HG03342 (cell line): ENCODE results near the gene SEC14L2.
"Not testable (repeated sequence)": the region's sequence is repeated elsewhere in the genome, so short reads cannot be mapped to it uniquely, and the experiment has no call there.

ENCODE experiments used
- ATAC-seq: cut with Tn5 transposase; IDR thresholded peaks from one replicate; pipeline ENCODE4 v1.9.1; 2021; ENCODE audit warnings: mild to moderate bottlenecking, moderate library complexity; ENCODE audit not compliant: unreplicated experiment

SEC14L2 gene

DNA sequence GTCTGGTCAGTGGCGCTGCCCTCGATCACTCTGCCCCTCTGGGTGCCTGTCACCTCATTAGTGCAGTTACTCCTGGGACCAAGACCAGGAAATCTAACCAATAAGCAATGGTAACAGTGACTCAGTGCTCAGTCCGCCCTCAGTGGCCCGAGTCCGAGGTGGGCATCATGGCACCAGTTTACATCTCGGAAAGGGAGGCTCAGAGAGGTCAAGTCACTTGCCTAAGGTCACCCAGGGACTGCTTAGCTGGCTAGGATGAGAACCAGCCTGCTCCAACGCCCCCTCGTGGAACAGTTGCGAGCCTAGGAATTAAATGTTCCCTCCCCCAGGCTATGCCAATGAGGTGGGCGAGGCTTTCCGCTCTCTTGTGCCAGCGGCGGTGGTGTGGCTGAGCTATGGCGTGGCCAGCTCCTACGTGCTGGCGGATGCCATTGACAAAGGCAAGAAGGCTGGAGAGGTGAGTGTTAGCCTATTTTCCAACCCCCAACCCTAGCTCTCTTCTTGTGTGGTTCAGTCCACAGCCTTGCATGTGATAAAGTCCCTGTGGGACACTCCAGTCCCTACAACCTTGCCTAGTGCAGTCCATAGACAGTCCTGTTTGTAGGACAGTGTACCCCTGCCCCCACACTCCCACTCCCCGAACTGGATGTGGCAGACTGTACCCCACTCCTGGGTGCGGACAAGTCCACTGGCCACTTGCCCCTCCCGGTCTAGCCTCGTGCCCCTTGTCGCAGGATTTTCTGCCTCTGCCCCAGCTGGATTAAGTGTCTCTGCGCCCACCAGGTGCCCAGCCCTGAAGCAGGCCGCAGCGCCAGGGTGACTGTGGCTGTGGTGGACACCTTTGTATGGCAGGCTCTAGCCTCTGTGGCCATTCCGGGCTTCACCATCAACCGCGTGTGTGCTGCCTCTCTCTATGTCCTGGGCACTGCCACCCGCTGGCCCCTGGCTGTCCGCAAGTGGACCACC, 29.9 kb downstream of the SEC14L2 start:
- ATAC-seq: no peak

DNA sequence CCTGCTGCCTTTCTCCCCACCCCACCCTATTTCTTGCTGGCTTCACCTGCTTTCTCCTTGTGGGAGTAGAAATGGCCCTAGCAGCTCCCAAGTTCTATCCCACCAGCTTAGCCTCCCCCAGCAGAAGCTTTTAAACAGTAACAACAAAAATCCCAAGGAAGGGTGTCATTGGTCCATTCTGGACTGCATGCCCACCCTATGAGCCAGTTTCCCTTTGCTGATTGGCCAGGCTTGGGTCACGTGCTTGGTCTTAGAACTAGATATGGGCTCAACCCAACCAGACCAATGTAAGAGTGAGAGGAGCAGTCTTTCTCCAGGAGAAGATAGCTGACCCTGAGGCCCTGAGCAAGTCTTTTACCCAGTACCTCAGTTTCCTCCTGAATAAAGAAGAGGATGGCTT, 31.1 kb downstream of the SEC14L2 start:
- ATAC-seq: no peak

DNA sequence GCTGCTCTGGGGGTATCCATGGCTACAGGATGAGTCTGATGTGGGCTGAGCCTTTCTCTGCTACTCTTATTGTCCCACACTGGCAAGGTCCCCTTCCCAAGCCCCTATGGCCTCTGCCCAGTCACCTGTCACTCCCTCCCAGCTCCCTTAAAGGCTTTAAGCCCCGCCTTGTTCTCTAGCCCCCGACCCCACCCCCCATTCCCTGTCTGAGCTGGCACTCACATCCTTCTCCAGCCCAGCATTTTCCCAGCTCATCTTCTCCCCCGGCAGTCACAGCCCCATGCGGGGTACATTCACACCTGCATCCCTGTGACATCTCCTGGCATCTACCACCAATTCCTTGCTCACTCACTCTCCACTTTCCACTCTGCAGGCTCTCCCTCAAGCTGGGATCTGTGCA, 33.1 kb downstream of the SEC14L2 start:
- no peak for ATAC-seq

DNA sequence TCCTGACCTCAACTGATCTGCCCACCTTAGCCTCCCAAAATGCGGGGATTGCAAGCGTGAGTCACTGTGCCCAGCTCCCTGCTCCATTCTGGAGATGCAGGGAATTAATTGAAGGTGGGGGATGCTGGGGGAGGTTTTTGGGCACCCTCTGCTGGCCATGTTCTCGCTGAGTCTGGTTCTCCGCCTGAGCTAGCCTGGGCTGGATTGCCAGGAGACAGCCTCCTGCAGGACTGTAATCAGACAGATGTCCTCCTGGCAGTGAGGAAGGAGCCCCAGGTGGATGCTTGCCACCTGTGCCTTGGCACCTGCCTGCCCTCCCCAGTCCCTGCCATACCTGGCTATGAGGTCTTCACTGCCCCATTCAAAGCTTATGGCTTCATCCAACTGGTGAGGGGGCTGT, 34.1 kb downstream of the SEC14L2 start:
- no peak for ATAC-seq

DNA sequence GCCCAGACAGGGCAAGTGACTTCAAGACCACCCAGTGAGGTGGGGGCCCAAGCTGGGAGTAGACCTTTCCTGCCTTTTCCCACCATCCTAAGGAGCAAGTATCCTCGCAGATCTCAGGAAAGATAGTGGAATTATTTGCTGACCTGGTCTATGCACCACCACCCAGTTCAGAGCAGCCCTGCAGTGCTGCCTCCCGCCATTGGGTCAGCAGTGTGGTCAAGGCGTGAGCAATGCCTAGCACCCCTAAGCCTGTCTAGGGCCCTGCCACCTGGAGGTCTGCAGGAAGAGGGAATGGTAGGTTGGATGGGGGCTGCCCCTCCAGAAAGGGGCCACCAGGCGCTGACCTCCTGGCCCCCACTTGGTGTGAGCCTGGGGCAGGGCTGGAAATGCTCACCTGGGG, 35.3 kb downstream of the SEC14L2 start:
- ATAC-seq: no peak

DNA sequence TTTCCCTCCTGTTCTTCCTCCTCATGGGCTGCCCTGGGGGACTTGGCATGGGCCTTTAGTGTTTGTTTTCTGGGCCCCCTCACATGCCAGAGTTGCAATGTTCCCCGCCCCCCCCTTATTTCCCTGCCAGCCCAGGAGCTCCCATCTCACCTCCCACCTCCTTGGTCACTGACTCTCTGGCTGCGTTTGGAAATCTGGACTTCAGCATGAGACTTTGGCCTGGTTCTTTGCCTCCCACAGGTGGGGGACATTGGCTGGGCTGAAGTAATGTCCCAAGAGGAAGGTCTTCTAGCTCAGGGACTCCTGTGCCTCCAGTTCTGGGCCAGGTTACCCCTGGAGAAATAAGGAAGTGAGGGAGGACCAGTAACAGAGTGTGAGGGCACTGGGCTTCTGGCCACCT, 35.7 kb downstream of the SEC14L2 start:
- no peak for ATAC-seq

DNA sequence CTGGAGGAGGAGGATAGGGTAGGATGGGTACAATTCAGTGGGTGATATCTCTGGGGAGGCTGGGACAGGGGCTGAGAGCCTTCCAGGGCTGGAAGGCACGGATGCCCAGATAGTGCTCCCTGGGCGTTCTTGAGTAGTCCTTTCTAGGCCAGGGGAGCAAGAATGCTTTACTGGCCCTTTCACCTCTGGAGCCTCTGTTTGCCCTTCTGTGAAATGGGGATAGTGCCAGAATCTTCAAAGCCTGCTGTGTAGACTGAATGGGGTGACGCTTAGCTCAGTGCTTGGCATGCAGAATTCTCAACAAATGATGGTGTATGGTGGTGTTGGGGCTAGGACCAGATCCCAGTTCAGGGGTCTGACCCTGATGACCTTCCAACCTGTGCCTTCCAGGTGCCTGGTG, 36.4 kb downstream of the SEC14L2 start:
- no peak for ATAC-seq

DNA sequence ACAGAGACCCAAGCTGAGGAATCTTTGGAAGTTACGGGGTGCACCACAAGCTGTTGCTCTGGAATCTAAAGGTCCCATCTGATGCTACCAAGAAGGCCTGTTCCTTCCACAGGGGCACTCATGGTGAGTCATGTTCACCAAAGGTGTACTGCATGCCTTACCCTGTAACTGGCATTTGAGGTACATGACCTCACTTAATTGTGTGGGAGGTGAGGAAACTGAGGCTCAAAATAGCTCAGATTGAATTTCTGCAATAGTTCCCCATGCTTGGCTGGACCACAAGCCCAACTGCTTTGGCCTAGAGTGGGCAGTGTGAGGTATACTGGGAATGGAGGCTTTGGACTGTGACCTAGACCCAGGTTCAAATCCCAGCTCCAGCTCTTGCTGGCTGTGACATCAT, 37.0 kb downstream of the SEC14L2 start:
- no peak for ATAC-seq

DNA sequence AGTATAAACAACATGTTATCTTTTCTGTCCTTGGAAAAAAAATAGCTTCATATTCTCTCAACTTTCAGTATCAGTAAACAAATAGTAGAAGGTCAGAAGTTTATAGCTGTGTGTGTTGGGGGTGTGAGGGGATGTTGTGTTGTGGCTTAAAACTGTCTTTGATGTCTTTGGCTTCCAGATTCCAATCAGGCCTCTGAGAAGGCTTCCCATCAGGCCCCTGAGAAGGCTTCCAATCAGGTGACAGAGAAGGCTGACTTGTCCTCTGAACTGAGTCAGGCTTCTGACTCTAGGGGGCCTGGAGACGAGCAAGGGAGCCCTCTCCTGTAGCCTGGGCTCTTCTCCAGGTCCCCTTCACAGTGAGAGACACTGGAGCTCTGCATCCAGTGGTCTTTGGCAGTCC, 38.0 kb downstream of the SEC14L2 start:
- no peak for ATAC-seq

DNA sequence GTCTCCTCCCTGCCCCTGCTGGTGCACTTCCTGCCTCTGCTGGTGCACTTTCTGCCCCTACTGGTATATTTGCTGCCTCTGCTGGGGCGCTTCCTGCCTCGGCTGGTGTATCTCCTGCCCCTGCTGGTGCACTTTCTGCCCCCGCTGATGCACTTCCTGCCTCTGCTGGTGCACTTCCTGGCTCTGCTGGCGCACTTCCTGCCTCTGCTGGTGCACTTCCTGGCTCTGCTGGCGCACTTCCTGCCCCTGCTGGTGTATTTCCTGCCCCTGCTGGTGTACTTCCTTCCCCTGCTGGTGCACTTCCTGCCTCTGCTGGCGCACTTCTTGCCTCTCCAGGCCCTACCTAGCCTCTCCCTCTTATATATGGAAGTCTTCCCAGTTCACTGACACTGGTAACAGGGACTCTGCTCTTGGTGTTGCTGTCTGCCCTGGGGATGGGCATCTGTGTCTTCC, 38.9 kb downstream of the SEC14L2 start:
- ATAC-seq: no peak

DNA sequence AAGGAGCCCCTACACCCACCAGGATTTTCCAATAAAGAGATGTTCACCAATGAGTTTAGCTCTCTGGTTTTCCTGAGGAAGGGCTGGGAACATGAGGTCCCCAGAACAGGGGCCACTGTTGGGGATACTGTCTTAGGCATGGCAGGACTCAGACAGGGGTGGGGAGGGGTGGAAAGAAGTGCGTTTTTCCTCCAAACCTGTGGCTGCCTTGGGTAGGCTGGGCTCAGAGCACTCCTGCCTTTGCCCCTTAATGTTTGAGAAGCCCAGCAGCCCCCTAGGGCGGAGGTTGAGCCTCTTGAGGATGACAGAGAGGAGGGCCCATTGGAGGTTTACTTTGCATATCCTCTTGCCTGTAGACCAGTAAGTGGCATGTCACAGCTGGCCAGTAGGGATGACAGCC, 39.4 kb downstream of the SEC14L2 start:
- no peak for ATAC-seq

DNA sequence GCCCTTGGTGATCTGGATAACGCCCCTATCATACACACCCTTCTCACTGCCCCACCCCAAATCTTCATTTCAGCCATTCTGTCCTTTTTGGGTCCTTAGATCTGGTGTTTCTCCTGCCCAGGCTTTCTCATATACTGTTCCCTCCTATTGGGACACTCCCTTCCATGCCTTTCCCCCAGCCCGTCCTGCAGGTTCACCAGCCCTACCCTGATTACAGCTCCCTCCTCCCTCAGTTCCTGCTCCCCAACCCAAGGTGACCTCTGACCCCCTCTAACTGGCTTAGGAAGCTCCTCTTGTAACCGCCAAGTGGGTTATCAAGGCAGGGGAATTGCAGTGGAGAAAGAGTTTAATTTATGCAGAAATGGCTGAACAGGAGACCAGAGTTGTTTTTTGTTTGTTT, 41.7 kb downstream of the SEC14L2 start:
- ATAC-seq: no peak

DNA sequence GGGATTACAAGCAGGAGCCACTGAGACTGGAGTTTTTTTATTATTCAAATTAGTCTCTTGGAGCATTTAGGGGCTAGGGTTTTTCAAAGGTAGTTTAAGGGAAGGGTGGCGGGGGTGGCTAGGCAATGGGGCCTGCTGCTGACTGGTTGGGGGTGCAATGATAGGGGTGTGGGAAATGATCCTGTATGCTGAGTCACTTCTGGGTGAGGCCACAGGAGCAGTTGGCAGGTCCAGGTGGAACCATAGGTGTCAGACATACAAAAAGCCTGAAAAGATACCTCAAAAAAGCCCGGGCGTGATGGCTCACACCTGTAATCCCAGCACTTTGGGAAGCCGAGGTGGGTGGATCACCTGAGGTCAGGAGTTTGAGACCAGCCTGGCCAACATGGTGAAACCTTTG, 42.4 kb downstream of the SEC14L2 start:
- ATAC-seq: no peak

DNA sequence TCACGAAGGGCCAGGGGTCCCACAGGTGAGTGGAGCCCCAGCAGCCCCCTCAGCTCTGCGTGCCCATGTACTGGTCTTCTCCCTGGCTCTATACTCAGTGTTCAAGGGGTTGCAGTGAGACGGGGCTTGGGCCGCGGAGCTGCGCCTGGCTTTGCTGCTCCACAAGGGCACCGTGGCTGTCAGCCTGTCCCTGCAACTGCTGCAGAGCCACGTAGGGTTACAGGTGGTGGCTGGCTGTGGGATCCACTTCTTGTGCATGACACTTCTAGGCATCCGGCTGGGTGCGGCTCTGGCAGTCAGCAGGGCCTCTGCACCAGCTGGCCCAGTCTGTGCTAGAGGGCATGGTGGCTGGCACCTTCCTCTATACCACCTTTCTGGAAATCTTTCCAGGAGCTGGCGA, 43.0 kb downstream of the SEC14L2 start:
- ATAC-seq: no peak

DNA sequence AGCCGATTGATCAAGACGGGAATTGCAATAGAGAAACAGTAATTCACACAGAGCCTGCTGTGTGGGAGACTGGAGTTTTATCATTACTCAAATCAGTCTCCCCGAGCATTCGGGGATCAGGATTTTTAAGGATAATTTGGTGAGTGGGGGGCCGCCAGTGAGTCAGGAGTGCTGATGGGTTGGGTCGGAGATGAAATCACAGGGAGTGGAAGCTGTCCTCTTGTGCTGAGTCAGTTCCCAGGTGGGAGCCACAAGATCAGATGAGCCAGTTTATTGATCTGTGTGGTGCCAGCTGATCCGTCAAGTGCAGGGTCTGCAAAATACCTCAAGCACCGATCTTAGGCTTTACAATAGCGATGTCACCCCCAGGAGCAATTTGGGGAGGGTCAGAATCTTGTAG, 44.3 kb downstream of the SEC14L2 start:
- ATAC-seq: no peak

DNA sequence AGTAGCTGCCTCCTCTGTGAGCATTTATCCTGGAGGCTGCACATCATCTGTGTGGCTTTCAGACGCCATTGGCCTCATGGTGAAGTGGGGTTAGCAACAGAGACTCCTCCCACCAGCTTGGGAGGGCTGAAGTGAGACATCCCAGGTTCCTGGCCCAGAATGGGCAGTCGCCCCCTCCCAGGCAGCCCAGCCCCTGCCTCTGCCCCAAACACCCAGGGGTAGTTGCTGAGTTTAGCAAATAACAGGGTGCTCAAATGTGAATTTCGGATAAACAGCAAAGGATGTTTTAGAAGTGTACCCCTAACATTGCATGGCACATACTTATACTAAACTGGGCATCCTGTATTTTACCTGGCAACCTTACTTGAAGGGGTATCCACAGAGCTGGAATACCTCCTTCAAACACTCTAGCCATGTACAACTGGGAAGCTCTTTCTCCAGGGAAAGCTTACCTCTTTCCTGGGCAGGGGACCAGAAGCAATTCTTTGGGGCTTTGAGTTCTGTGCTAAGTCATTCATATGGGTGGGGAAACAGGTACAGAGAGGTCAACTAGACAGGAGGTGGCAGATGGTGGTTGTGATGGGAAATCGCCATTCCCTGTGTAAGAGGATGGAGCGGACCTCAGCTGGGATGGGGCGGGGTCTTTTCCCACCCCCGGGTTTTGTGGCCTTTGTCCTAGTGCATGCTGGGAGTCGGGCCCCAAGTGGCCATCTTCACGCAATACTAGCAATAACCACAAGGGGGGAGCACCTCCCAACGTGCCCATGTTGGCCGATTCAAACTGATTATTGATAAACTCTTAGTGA, 48.0 kb downstream of the SEC14L2 start:
- ATAC-seq: no peak

DNA sequence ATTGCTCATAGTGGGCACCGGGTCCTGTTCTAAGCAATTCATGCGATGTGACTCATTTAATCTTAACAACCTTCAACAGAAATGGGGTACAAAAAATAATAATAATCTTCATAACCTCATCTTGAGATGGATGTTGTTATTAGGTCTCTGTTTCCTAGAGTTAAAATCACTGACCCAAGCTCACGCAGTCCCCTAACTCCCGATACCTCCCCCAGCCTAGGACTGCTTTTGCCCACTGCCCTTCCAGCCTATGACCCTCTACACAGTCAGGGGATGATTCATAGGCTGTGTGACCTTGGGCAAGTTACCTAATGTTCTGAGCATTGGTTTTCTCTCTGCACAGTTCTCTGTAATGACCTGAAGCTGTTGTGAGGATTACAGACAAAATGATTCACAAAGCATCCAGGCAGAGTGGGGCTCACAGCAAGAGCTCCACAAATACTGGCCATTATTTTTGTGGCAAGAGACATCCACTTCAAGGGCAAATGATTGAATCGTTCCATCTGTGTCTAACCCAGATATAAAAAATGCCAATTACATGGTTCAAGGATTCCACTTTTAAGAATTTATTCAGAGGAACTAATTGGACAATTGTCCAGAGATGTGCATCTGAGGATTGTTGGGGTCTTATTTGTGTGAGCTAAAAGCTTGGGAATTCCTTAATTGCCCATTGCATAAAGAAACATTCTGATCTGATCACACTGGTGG, 48.8 kb downstream of the SEC14L2 start:
- ATAC-seq: no peak

DNA sequence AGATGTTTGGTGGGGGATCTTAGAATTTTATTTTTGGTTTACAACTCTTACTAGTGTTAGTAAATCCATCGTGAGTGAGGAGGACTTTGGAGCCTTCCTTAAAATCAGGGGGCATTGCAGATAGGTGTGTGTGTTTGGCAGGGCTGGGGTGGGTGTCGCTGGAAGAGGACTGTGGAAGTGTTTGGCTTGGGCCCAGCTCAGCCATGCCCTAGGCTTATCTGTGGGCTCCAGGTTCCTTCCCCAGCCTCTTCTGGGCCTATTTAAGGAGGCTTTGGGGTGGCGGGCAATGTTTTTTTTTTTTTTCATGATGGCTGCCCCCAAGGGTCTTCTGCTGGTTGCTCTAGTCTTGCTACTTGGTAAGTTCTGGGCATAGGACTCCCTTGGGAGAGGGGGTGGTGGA, 50.8 kb downstream of the SEC14L2 start:
- no peak for ATAC-seq

DNA sequence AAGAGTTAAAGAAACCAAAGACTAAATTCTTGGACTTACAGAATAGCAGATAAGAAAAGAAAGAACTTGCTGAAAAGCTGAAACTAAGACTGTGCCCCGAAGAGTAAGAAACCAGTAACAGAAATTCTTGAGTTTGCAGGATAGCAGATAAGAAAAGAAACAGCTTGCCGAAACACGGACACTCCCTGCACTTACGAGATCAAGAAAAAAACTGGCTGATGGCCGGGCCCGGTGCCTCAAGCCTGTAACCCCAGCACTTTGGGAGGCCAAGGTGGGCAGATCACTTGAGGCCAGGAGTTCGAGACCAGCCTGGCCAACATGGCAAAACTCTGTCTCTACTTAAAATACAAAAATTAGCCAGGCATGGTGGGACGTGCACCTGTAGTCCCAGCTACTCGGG, 54.7 kb downstream of the SEC14L2 start:
- not testable (repeated sequence) for ATAC-seq

DNA sequence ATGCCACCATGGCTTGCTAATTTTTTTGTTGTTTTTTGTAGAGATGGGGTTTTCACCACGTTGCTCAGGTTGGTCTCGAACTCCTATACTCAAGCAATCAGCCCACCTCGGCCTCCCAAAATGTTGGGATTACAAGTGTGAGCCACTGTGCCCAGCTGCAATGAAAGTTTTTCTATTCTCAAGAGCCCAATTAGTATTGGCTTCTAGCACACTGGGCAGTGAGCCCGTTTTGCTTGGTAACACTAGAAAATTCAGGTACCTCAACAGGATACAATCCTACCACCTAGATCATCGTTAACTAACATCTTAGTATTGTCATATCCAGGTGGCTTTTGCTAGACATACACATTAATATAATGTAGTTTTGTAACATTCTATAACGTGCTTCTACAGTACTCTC, 56.0 kb downstream of the SEC14L2 start:
- no peak for ATAC-seq

DNA sequence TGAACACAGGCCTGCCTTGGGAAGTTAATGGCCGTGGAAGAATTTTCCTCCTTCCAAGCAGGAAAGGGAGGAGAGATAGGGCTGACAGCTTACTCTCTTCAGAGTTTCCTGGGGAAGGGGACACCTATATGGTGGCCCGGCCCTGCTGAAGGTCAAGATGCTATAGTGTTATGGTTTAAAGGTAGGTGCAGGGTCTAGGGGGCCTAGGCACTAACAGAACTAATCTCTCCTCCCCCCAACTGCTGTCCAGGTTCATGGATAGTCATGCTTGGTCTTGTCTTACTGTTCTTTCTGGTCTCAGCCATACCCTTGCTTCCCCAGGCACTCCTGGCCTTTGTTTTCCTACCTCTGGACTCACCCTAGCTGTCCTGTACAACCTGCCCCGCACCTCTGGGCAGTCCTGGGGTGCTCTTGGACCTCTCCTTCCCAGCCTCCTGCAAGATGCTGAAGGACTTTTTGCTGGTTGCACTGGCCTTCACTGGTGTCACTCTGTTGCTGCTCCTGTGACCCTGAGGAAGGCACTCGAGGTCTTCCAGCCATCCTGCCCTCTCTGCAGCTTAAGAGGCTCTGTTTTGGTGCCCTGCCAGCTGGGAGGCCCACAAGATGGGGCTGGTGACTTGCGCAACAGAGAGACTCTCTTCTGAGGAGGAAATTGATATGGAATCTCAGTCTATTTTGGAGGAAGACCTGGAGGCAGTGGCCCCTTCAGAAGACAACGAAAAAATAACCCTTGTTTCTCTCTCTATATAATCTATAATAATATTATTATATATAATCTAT, 57.1 kb downstream of the SEC14L2 start:
- ATAC-seq: no peak
